Head of caudate nucleus (tissue), 42 donors: ENCODE measurements around the gene CAMK2A.
A peak's percentile ranks its signal among the peaks of the same experiment; 100 is the strongest.

Experiments used
- DNase-seq, 42 donors: peaks; one replicate each; pipeline versions ENCODE4 v3.0.0 to v3.0.0-alpha.2; 2020 to 2021; ENCODE audit warnings: mixed read lengths in 7 of 42
- intact Hi-C: fragments of 100-400 bp; cut with DNase I; formaldehyde crosslinking; loops from one replicate; pipeline ENCODE4 v1.15.0; 2022

The CAMK2A gene

GRCh38 chr5:150227036-150227435 lies 62.5 kb downstream of the CAMK2A start:
- intact Hi-C loops = no loop called here
- DNase-seq = no peak

GRCh38 chr5:150224483-150225027 lies 65.0 kb downstream of the CAMK2A start:
- intact Hi-C loops = no loop called here
- DNase-seq = no peak

- intact Hi-C loops = no loop called here
- DNase-seq = no peak
These were observed 66.1 kb downstream of the CAMK2A start for GRCh38 chr5:150223474-150223873.

- DNase-seq = no peak
- intact Hi-C loops = no loop called here
These were observed 66.7 kb downstream of the CAMK2A start for GRCh38 chr5:150222906-150223305.

GRCh38 chr5:150221471-150221870 lies 68.1 kb downstream of the CAMK2A start:
- no peak for DNase-seq
- intact Hi-C loops = no loop called here

GRCh38 chr5:150219861-150220260 lies 69.7 kb downstream of the CAMK2A start:
- DNase-seq = no peak
- intact Hi-C loops = loop anchor here (5.0 to 10.0 kb wide), 2 partner anchors 88 to 385 kb away; no protein-coding TSS in a partner anchor

GRCh38 chr5:150219142-150219541 lies 70.4 kb downstream of the CAMK2A start:
- intact Hi-C loops = loop anchor here (5.0 to 10.0 kb wide), 2 partner anchors 87 to 384 kb away; no protein-coding TSS in a partner anchor
- DNase-seq = peak in 1 of 42 donors; percentile 12

GRCh38 chr5:150218693-150219035 lies 70.9 kb downstream of the CAMK2A start:
- DNase-seq = no peak
- intact Hi-C loops = loop anchor here (5.0 to 10.0 kb wide), 2 partner anchors 86 to 384 kb away; no protein-coding TSS in a partner anchor

- DNase-seq = peak; percentile 67 to 93 (median 87)
- intact Hi-C loops = loop anchor here (5.0 to 10.0 kb wide), 2 partner anchors 86 to 383 kb away; no protein-coding TSS in a partner anchor
These were observed 71.5 kb downstream of the CAMK2A start for GRCh38 chr5:150217873-150218692.

GRCh38 chr5:150217038-150217437 lies 72.5 kb downstream of the CAMK2A start:
- DNase-seq = no peak
- intact Hi-C loops = loop anchor here (5.0 to 10.0 kb wide), 2 partner anchors 85 to 382 kb away; no protein-coding TSS in a partner anchor

- intact Hi-C loops = loop anchor here (5.0 to 10.0 kb wide), 2 partner anchors 84 to 381 kb away; no protein-coding TSS in a partner anchor
- DNase-seq = no peak
These were observed 73.3 kb downstream of the CAMK2A start for GRCh38 chr5:150215979-150216944.

- DNase-seq = peak in 1 of 42 donors; percentile 16
These were observed 75.3 kb downstream of the CAMK2A start for GRCh38 chr5:150214289-150214688.

GRCh38 chr5:150213530-150213929 lies 76.0 kb downstream of the CAMK2A start:
- no peak for DNase-seq
- intact Hi-C loops = loop anchor here (5.0 to 10.0 kb wide), 2 partner anchors 46 to 379 kb away; partner anchors contain the start of gene CDX1

More at GRCh38 chr5:150214289-150214688, 75.3 kb downstream of the CAMK2A start:
- intact Hi-C loops = loop anchor here (5.0 to 10.0 kb wide), 2 partner anchors 47 to 379 kb away; partner anchors contain the start of gene CDX1

GRCh38 chr5:150211156-150212030 lies 78.2 kb downstream of the CAMK2A start:
- DNase-seq = no peak
- intact Hi-C loops = loop anchor here (5.0 to 10.0 kb wide), 2 partner anchors 44 to 377 kb away; partner anchors contain the start of gene CDX1

GRCh38 chr5:150210644-150211043 lies 78.9 kb downstream of the CAMK2A start:
- intact Hi-C loops = loop anchor here (5.0 to 10.0 kb wide), 2 partner anchors 43 to 376 kb away; partner anchors contain the start of gene CDX1
- no peak for DNase-seq

- intact Hi-C loops = no loop called here
- peak in 6 of 42 donors; percentile 12 to 54 (median 25) for DNase-seq
These were observed 80.4 kb downstream of the CAMK2A start for GRCh38 chr5:150209099-150209635.
